Measurements from ENCODE around the gene FOXF2.

GRCh38 chr6:1442929-1443328, 53.6 kb downstream of the FOXF2 start:
- TF ChIP-seq CTCF (IDR thresholded peaks at IDR 0.05; ENCODE audit: low read depth, low read length) (no peak), POLR2A (IDR thresholded peaks at IDR 0.05; ENCODE audit: extremely low read depth, insufficient read length) (no peak), MAX (IDR thresholded peaks at IDR 0.05; ENCODE audit: low read depth, low read length) (no peak)

All from NB4 (cell line).